ENCODE results near the gene PRELID2.
"Not testable (repeated sequence)": the region's sequence is repeated elsewhere in the genome, so short reads cannot be mapped to it uniquely, and the experiment has no call there.

The PRELID2 gene

DNA sequence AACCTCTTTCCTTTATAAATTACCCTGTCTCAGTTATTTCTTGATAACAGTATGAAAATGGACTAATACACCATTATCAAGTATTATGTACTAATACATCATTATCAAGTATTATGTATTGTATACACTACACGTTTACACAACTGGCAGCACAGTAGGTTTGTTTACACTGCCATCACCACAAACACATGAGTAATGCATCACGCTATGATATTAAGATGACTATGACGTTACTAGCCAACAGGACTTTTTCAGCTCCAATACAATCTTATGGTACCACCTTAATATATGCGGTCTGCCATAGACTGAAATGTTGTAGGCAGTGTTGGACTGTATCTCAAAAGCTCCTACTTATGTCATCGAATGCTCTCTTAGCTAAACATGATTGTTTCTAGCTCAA lies 28.2 kb downstream of the PRELID2 start:
- Histone ChIP-seq H3K9ac (ENCODE audit: low read depth, low read length) (no peak overlapping the region), H3K9me3 (ENCODE audit: insufficient read depth, low read depth, low read length) (no peaks in the 10 kb centered on the region), H3K27me3 (ENCODE audit: insufficient read depth, low read length) (no peaks in the 10 kb centered on the region), H3K4me1 (ENCODE audit: insufficient read depth, low read length) (peaks cover 1% of the 10 kb centered on the region; the same call in 1 of the 2 replicates), H3K27ac (ENCODE audit: low read length) (no peak overlapping the region), H3K4me3 (ENCODE audit: low read length) (no peak overlapping the region), H3K36me3 (ENCODE audit: insufficient read depth, low read depth, low read length) (no peaks in the 10 kb centered on the region)

DNA sequence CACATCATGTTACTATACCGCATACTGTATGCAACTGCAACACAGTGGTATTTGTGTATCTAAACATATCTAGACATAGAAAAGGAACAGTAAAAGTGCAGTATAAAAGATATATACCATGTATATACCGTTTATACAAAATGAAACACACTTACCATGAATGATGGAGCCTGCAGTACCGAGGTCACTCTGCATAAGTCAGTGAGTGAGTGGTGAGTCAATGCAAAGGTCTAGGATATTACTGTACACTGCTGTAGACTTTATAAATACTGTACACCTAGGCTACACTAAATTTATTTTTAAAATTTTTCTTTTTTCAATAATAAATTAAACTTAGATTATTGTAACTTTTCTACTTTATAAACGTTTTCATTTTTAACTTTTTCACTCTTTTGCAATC lies 29.3 kb downstream of the PRELID2 start:
- Histone ChIP-seq H3K27me3 (ENCODE audit: insufficient read depth, low read length) (no peaks in the 10 kb centered on the region), H3K4me1 (ENCODE audit: insufficient read depth, low read length) (no peaks in the 10 kb centered on the region), H3K9ac (ENCODE audit: low read depth, low read length) (no peak overlapping the region), H3K27ac (ENCODE audit: low read length) (no peak overlapping the region), H3K36me3 (ENCODE audit: insufficient read depth, low read depth, low read length) (no peaks in the 10 kb centered on the region), H3K9me3 (ENCODE audit: insufficient read depth, low read depth, low read length) (no peaks in the 10 kb centered on the region), H3K4me3 (ENCODE audit: low read length) (no peak overlapping the region)

DNA sequence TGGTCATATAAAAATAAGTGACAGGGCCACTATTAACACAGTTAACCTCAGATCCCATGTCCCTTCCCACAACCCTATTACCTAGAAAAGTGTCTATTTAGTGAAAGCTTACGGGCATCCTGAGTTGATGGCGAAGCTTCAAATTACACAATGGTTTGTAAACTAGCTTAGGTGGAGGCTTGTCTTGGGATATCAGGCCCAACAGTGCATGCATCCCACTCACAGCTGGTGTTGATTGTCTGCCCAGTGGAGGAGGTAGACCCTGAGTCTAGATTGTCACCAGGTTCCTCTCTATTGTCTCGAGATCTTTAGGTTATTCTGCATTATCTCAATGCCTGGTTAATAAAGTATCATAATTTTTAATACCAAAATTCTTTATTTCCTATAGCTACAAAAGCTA lies 30.4 kb downstream of the PRELID2 start:
- no peaks in the 10 kb centered on the region for H3K9me3 ChIP-seq (ENCODE audit: insufficient read depth, low read depth, low read length)
- no peak overlapping the region for H3K27ac ChIP-seq (ENCODE audit: low read length)
- no peaks in the 10 kb centered on the region for H3K36me3 ChIP-seq (ENCODE audit: insufficient read depth, low read depth, low read length)
- H3K9ac ChIP-seq (ENCODE audit: low read depth, low read length) = no peak overlapping the region
- H3K27me3 ChIP-seq (ENCODE audit: insufficient read depth, low read length) = no peaks in the 10 kb centered on the region
- H3K4me1 ChIP-seq (ENCODE audit: insufficient read depth, low read length) = no peaks in the 10 kb centered on the region
- no peak overlapping the region for H3K4me3 ChIP-seq (ENCODE audit: low read length)

DNA sequence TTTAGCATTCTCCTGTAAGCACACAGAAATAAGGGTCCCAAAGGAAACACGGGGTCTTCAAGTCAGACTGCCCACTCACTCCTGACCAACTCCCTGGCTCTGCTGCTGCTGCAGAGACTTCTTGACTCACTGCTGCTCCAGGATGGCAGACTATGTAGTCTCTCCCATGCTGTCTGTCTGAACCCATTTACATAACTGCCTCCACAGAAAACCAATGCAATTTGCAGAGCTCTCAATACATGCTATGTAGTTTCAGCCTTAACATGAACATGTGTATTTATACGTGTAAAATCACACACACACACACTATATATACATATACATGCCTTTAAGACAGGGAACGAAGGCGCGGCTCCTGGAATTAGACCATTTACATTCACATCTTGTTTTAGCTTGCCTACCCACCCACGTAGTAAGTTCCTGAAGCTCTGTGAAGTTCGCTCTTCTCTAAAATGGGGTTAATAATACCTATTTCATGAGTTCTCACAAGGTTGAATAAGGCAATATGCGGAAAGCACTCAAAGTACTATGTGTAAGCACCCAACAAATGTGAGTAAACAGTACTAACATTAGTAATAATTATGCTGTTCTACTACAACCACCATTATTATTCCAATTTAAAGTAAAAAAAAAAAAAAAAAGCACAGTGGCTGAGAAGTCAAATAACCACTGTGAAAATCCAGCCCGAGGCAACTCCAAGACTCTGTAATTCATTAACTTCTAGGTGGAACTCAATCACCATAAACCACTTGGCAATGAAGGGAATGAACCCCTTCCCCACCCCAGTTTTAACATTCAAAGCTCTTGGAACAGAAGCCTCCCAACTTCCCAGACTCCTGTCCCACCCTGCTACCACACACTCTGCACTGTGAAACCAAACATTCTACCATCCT lies 31.8 kb downstream of the PRELID2 start:
- no peaks in the 10 kb centered on the region for H3K4me1 ChIP-seq (ENCODE audit: insufficient read depth, low read length)
- no peaks in the 10 kb centered on the region for H3K9me3 ChIP-seq (ENCODE audit: insufficient read depth, low read depth, low read length)
- H3K27ac ChIP-seq (ENCODE audit: low read length) = no peak overlapping the region
- no peak overlapping the region for H3K4me3 ChIP-seq (ENCODE audit: low read length)
- no peaks in the 10 kb centered on the region for H3K36me3 ChIP-seq (ENCODE audit: insufficient read depth, low read depth, low read length)
- H3K27me3 ChIP-seq (ENCODE audit: insufficient read depth, low read length) = no peaks in the 10 kb centered on the region
- H3K9ac ChIP-seq (ENCODE audit: low read depth, low read length) = no peak overlapping the region

DNA sequence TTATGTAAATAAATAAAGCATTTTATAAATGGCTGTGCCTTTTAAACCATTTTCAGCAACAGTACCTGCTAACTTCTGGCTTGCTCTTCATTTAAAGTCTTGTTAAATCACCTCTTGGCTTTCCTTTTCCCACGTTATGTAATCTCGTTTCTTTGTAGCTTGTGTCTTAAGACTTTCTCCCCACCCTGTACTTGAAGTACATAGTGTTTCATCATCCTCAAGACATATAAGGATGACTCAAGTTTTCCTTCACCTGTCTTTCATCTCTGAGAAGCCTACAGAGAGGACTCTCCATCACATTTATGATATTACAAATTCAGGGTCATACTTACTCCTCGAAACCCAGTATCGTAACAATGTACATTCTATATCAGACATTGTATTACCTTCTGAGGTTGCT lies 33.9 kb downstream of the PRELID2 start:
- Histone ChIP-seq H3K9me3 (ENCODE audit: insufficient read depth, low read depth, low read length) (no peaks in the 10 kb centered on the region), H3K4me1 (ENCODE audit: insufficient read depth, low read length) (no peaks in the 10 kb centered on the region), H3K9ac (ENCODE audit: low read depth, low read length) (no peak overlapping the region), H3K27ac (ENCODE audit: low read length) (no peak overlapping the region), H3K36me3 (ENCODE audit: insufficient read depth, low read depth, low read length) (no peaks in the 10 kb centered on the region), H3K27me3 (ENCODE audit: insufficient read depth, low read length) (no peaks in the 10 kb centered on the region), H3K4me3 (ENCODE audit: low read length) (no peak overlapping the region)

DNA sequence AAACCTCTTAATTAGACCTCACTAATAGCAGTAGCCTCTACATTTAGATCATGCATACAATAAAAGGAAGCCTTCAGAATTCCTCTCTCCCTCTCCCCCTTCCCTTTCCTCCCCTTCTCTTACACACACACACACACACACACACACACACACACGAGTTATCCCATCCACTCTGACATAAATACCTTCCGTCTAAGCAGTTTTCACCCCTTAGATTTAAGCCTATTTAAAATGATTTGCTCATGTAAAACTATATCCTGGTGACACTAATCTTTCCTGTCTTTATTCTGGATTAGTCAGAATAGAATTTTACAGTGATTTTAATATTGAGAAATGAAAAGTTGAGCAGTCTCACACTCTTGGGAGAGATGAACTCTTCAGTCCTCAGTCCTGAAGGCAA lies 35.0 kb downstream of the PRELID2 start:
- H3K27me3 ChIP-seq (ENCODE audit: insufficient read depth, low read length) = no peaks in the 10 kb centered on the region
- no peaks in the 10 kb centered on the region for H3K9me3 ChIP-seq (ENCODE audit: insufficient read depth, low read depth, low read length)
- H3K4me3 ChIP-seq (ENCODE audit: low read length) = no peak overlapping the region
- no peak overlapping the region for H3K27ac ChIP-seq (ENCODE audit: low read length)
- no peaks in the 10 kb centered on the region for H3K36me3 ChIP-seq (ENCODE audit: insufficient read depth, low read depth, low read length)
- no peak overlapping the region for H3K9ac ChIP-seq (ENCODE audit: low read depth, low read length)
- no peaks in the 10 kb centered on the region for H3K4me1 ChIP-seq (ENCODE audit: insufficient read depth, low read length)

DNA sequence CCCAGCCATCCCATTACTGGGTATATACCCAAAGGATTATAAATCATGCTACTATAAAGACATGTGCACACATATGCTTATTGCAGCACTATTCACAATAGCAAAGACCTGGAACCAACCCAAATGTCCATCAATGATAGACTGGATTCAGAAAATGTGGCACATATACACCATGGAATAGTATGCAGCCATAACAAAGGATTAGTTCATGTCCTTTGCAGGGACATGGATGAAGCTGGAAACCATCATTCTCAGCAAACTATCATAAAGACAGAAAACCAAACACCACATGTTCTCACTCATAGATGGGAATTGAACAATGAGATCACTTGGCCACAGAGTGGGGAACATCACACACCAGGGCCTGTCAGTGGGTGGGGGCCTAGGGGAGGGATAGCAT lies 36.6 kb downstream of the PRELID2 start:
- H3K27ac ChIP-seq (ENCODE audit: low read length); H3K9me3 ChIP-seq (ENCODE audit: insufficient read depth, low read depth, low read length); H3K36me3 ChIP-seq (ENCODE audit: insufficient read depth, low read depth, low read length); H3K4me1 ChIP-seq (ENCODE audit: insufficient read depth, low read length); H3K9ac ChIP-seq (ENCODE audit: low read depth, low read length); H3K4me3 ChIP-seq (ENCODE audit: low read length); H3K27me3 ChIP-seq (ENCODE audit: insufficient read depth, low read length): not testable (repeated sequence)

DNA sequence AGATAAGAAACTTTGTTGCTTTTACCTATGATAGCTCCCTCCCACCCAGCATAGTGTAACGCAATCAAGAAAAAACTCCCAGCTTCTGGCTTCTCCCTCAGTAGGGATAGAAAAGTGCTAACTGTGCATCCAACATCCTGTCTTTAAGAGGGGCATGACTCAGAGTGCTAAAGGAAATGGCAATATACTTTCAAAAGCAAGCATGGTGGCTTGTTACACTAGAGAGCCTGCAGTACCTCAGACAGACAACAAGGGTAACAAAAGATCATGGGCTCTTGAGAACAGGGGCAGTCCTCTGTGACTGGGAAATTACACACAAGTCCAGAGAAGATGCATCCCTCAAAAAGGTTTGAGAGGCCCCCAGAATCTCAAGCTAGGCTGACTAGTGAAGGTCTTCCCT lies 37.8 kb downstream of the PRELID2 start:
- Histone ChIP-seq H3K27ac (ENCODE audit: low read length) (no peak overlapping the region), H3K9me3 (ENCODE audit: insufficient read depth, low read depth, low read length) (no peaks in the 10 kb centered on the region), H3K9ac (ENCODE audit: low read depth, low read length) (no peak overlapping the region), H3K36me3 (ENCODE audit: insufficient read depth, low read depth, low read length) (no peaks in the 10 kb centered on the region), H3K27me3 (ENCODE audit: insufficient read depth, low read length) (no peaks in the 10 kb centered on the region), H3K4me1 (ENCODE audit: insufficient read depth, low read length) (no peaks in the 10 kb centered on the region), H3K4me3 (ENCODE audit: low read length) (no peak overlapping the region)

DNA sequence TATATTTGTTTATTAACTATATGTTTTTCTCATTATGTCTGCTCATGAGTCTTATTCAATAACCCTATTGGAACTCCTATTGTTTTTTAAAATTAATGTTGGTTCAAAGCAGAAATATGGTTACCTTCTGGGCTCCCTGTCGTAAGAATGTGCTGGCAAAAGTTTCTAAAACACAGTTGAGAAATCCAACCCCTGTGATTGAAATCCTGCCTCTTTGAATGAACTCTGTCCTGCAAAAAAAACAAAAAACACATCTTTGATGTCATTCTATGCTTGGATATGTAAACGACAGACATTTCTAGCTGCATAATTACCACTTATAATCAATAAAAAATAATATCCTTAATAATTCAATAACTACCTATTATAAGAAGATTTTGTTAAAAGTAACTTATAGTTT lies 38.8 kb downstream of the PRELID2 start:
- Histone ChIP-seq H3K9me3 (ENCODE audit: insufficient read depth, low read depth, low read length) (no peaks in the 10 kb centered on the region), H3K36me3 (ENCODE audit: insufficient read depth, low read depth, low read length) (no peaks in the 10 kb centered on the region), H3K4me1 (ENCODE audit: insufficient read depth, low read length) (no peaks in the 10 kb centered on the region), H3K27ac (ENCODE audit: low read length) (no peak overlapping the region), H3K27me3 (ENCODE audit: insufficient read depth, low read length) (no peaks in the 10 kb centered on the region), H3K4me3 (ENCODE audit: low read length) (no peak overlapping the region), H3K9ac (ENCODE audit: low read depth, low read length) (no peak overlapping the region)

DNA sequence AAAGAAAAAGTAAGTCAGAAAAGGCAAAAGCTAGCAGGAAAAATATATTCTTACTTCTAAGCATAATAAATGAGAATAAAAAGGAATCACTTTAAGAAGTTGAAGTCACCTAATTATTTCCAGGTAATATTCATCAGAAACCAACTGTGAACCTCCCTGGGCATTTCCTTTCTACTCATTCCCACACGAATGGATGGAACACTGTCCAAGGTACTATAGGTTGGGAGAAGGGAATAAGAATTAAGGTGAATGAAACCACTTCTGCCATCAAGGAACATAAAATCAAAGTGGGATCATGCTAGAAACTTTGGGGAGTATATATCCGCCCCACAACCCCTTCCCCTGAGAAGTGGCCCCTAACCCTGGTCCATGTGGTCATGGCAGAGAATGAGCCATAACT lies 41.6 kb downstream of the PRELID2 start:
- Histone ChIP-seq H3K27ac (ENCODE audit: low read length) (no peak overlapping the region), H3K36me3 (ENCODE audit: insufficient read depth, low read depth, low read length) (no peaks in the 10 kb centered on the region), H3K9me3 (ENCODE audit: insufficient read depth, low read depth, low read length) (no peaks in the 10 kb centered on the region)

DNA sequence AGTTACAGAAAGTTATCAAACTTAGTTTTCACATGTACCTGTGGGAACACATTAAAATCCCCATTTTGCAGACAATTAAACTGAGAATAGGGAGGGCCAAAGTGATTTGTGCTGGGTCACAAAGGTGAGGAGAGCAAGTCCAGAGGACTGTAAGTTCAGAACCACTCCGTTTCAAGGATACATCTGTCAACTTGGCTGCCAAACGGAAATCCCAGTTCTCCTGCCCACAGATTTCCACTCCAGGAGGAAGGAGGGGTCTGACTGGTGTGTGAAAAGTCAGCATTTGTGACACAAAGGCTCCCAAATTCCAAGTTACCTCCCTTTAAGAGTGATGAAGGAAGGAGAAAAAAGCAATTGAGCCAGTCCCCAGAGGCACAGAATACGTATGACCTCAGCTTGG lies 42.3 kb downstream of the PRELID2 start:
- H3K36me3 ChIP-seq (ENCODE audit: insufficient read depth, low read depth, low read length) = no peaks in the 10 kb centered on the region
- no peak overlapping the region for H3K27ac ChIP-seq (ENCODE audit: low read length)
- H3K4me3 ChIP-seq (ENCODE audit: low read length) = no peak overlapping the region
- H3K9ac ChIP-seq (ENCODE audit: low read depth, low read length) = no peak overlapping the region
- H3K4me1 ChIP-seq (ENCODE audit: insufficient read depth, low read length) = no peaks in the 10 kb centered on the region
- no peaks in the 10 kb centered on the region for H3K9me3 ChIP-seq (ENCODE audit: insufficient read depth, low read depth, low read length)
- no peaks in the 10 kb centered on the region for H3K27me3 ChIP-seq (ENCODE audit: insufficient read depth, low read length)

More for the DNA sequence above, 41.6 kb downstream of the PRELID2 start:
- no peak overlapping the region for H3K4me3 ChIP-seq (ENCODE audit: low read length)
- no peaks in the 10 kb centered on the region for H3K27me3 ChIP-seq (ENCODE audit: insufficient read depth, low read length)
- H3K9ac ChIP-seq (ENCODE audit: low read depth, low read length) = no peak overlapping the region
- H3K4me1 ChIP-seq (ENCODE audit: insufficient read depth, low read length) = no peaks in the 10 kb centered on the region

DNA sequence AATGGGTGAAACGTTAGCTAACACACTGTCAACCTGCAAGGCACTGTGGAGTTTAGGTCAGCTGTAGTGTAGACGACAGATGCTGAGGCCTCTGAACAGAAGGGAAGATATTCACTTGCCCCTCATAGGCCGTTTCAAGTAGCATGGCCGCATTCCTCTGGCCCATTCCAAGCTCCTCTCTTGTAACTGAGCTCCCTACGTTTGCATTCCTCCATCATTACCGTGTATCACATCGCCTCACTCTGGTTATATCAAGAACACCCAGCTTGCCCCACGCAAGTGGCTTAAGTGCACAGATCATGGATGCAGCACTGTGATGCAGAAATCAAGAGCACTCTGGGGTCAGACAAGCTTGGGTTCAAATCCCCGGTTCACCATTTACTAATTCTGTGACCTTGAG lies 43.3 kb downstream of the PRELID2 start:
- Histone ChIP-seq H3K9ac (ENCODE audit: low read depth, low read length) (no peak overlapping the region), H3K27ac (ENCODE audit: low read length) (no peak overlapping the region), H3K9me3 (ENCODE audit: insufficient read depth, low read depth, low read length) (no peaks in the 10 kb centered on the region), H3K27me3 (ENCODE audit: insufficient read depth, low read length) (no peaks in the 10 kb centered on the region), H3K36me3 (ENCODE audit: insufficient read depth, low read depth, low read length) (no peaks in the 10 kb centered on the region), H3K4me3 (ENCODE audit: low read length) (no peak overlapping the region), H3K4me1 (ENCODE audit: insufficient read depth, low read length) (0 out of 2 replicates have a peak, but pooled peaks cover 3% of the 10 kb centered on the region)
